HG03060 (cell line): Measurements from ENCODE around the gene AHDC1.

Experiments used
- ATAC-seq: cut with Tn5 transposase; IDR thresholded peaks from one replicate; pipeline ENCODE4 v1.9.1; 2021; ENCODE audit warnings: low read depth, moderate number of reproducible peaks; ENCODE audit not compliant: unreplicated experiment

The AHDC1 gene

DNA sequence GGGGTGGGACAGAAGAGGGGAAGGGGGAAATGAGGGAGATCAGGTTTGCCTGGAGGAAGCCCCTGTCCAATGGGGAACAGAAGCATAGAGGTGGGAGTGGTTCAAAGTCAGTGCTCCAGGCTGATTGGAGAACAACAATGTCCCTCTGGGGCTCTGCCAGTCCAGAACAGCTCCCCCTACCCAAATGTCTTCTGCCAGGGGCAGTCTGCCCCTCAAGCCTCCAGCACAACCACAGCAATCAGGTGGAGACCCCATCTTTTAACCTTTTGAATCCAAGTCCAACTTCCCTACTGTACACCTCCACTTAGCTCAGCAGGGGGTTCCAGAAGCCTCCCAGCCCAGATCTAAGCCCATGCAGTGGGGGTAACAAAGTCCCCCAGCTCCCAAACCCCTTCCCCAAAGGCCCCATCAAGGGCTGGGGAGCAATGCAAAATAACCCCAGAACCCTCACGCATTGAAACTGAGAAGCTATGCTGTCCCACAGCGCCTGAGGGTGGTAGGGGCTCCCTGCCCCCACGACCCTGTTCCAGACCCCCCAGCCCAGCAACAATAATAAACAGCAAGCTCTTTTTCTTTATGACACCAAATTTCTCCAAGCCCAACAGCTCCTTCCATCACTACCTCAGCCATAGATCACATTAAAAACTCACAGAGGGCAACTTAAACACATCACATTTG lies 3.3 kb downstream of the AHDC1 start:
- ATAC-seq: no peak

DNA sequence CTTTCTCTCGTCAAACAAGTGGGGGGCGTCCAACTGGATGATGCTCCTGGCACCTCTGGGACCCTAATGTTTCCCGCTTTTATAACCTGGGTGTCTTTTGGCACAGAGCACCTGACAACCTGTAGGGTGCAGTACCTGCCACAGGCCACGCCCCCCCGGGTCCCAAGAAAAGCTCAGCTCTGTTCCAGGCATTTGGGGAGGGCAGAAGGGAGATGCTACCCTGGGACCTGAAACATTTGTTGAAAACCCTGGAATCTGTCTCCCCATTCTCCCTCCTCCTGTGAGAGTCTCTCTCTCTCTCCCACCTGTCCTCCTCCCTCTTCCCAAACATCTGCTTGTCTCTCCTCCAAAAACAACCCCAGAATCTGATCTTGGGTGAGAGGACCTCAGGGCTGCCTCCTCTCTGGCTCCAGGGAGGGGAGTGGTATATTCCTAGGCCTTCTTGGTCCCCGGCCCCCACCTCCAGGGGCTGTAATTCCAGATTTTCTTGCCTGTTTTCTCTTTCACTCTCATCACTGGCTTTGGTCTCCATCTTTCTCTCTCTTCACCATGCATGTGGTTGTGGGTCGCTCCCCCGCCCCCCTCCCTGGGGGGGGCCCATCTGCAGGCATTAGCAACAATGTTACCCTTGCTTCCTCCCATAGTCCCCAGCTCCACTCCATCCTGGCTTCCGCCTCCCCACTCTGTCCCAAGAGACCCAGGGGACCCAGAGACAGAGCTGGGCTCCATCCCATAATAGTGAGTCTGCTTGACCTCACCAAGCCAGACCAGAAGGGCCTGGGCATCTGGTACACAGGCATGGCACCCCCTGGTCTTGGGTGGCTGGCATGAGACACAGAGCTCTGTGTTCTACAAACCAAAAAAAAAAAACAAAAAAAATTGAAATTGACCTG lies 4.1 kb downstream of the AHDC1 start:
- no peak for ATAC-seq

DNA sequence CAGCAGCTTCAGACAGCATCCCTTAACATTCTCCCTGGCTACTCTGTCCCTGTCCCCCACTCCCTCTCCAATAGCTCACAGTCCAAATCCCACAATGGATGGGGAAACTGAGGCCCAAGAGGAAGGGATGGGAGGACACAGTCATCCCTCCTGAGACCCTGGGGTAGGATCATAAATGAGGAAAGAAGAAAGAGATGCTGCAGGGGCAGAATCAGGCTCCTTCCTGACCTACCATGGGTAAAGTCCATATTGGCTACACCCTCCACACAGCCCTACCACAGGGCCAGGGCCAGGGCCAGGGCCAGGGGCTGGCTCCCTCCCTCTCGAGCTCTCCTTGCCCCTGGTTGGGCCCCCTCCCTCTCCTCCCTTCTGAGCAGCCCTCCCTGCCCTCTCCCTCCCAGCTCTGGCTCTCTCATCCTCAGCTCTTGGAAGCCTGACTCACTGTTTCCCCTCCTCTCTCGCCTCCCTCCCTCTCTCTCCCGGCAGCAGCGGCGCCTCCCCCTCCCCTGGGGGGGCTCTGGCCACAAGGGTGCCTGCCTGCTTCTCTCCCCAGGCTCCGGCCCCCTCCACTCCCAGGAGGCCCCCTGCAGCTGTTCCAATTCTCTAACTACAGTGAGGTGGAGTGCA lies 4.9 kb downstream of the AHDC1 start:
- no peak for ATAC-seq

DNA sequence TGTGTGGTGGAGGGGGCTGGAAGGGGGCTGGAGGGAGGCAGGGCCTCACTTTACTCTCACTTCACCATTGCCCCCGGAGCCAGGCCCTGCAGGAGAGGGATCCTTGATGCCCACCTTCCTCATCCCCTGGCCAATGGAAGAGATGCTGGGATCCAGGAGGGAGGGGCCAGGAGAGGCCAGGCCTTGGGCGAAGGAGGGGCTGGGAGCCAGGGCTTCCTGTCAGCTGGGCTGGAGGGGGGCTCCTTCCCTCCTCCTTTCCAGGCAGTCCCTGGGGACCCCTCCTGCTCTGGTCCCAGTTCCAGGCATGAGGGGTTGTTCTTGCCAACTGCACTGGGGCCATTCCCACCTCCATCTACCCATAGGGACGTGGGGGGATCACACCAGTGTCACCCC lies 5.7 kb downstream of the AHDC1 start:
- no peak for ATAC-seq

DNA sequence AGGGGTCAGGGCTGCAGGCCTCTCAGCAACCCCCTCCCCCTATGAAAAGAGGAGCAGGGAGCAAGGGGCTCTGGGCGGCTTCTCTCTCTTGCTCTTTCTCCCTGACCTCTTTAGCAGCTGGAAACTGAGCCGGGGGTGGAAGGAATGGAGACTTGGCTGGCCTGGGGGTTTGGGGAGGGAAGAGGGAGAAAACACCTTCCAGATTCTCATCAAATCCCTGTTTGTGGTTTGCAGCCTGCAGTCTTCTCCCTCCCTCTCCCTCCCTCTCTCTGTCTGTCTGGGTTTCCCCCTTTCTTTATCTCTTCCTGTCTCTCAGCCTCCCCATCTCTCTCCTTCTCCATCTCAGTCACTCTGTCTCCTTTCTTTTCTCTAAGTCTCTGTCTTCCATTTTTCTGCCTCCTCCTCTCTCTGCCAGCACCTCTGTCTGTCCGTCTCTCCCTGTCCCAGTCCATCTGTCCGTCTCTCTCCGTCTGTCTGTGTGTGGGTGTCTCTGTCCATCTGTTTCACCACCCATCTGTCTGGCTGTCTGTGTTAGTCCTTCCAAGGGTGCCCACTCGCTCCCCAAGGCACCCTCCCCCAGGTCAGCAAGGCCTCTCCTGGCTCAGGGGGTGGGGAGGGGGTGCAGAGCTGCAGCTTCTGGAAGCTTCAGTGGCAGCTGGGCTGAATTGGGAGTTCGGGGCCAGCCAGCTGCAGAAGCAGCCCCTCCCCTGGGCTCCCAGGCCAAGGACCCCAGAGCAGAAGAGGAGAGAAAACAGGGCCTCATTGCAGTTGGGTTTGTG lies 6.2 kb downstream of the AHDC1 start:
- no peak for ATAC-seq

DNA sequence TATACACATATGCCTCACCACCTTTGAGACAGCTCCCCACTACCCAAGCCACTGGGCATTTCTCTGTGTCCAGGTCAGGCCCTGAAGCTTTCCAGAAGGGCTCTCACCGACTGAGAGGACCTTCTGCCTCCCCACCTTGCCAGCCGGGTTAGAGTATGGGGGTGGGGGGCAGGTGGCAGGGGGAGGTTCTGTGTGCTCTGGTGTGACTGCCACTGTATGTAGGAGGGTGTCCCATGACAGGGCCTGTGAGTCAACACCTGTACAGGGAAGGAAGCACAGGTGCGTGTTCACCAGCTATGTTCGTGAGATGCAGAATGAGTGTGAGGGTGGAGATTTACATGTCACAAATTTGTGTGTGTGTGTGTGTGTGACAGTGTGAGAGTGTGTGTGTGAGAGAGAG lies 7.0 kb downstream of the AHDC1 start:
- no peak for ATAC-seq

DNA sequence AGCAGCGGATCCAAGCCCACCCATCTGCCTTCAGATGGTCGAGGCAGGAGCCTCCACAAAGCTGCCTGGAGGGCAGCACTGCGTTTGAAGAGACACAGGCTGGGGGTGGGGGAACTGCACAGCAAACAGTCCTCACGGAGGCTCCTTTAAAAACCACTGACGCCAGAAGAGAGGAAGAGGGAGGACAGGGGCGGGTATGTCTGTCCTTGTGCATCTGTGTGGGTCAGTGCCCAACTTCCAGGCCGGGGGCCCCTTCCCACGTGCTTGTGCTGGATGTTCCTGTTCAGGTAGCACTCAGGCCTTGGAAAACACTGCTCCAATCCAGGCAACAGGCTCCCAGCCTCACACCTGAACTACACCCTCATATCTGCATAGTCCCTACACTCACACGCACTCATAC lies 7.7 kb downstream of the AHDC1 start:
- ATAC-seq: no peak

DNA sequence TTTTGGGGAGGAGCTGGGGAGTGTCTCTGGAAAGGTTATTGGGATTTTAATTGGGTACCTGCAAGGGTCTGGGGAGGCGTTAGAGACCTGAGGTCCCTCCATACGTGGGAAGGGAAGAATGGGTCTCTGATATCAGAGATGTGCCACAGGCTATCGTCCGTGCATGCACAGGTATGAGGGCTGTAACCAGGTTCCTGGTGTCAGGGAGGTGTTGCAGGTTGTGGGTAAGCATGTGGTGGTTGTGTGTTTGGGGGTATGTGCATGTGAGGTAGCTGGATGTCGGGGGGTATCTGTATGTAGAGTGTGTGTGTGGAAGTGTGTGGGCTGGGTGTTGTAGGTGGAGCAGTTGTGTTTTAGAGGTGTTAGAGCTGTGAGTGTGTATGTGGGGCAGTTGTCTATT lies 8.3 kb downstream of the AHDC1 start:
- no peak for ATAC-seq

DNA sequence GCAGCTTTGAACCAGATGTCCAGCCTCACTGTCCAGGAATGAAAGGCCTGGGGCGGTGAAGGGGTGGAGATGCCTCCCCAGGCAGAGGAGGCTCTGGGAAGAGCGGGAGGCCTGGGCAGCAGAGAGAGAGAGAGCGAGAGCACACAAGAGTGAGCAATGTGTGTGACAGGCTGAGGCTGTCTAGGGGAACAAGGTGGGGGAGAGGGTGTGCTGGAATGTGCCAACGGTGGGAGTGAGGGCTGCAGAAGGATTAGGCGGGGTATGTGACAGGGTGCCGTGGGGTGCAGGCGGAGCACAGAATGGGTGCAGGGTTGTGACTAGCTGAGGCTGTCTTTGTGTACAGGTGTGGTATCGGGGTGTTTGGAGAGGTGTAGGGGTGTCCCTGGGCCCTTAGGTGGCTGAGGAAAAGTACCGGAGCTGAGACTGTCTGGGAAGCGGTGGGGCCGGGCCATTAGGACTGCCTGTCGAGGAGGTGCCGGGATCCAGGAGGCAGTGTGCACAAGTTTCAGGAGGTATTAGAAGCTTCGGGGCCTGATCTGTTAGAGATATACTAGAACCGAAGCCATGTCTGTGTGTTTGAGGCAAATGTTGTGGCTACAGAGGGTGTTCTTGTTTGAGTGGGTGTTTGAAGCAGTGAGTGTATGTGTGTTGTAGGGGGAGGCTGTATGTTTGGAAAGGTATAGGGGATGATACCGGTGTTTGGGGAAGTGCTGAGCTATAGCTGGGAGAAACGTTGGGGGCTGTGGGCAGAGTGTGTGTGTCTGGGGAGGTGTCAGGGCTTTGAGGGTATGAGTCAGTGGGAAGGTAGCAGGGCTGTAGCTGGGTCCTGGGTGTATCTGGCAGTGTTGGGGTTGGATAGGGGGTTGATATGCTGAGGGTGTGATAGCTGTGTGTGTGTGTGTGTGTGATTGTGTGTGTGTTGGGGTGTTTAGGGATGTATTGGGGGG lies 9.1 kb downstream of the AHDC1 start:
- no peak for ATAC-seq

DNA sequence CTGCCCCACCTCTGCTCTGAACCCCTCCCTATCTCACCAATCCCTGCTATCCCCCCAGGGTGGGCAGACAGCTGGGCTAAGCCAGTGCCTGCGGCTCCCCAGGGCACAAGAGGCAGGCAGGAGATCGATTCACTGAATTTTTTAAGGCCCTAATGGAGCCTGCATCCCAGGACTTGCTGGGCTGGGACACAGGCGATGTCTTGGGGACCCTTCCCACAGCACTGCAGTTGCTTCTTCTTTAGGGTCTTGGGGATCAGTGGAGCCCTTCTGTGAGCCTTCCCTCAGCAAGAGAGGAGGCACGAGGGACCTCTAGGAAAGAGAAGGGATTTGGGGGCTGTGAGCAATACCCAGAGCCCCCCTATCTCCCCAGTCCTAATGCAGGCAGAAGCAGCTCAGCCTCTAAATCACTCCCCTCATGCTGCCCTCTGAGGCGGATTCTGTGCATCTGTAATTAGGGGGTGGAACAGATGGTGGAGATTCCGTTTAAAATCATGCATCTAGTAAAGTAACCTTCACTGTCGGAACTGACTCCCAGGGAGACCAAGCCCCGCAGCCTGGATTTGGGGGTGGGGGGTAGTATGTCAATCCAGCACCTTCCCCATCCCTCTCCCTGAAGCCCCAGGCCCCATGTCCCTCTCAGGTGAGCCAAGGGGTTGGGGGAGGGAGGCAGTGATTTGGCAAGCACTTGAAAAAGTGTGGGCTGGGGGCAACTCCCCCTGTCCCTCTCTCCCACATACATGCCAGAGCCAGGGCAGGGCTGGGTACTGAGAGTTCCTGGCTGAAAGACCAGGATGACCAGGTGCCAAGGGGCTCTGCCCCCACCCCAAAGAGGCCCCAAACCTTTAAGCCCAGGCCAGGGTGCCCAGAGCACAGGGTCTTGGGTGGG lies 10.0 kb downstream of the AHDC1 start:
- no peak for ATAC-seq

DNA sequence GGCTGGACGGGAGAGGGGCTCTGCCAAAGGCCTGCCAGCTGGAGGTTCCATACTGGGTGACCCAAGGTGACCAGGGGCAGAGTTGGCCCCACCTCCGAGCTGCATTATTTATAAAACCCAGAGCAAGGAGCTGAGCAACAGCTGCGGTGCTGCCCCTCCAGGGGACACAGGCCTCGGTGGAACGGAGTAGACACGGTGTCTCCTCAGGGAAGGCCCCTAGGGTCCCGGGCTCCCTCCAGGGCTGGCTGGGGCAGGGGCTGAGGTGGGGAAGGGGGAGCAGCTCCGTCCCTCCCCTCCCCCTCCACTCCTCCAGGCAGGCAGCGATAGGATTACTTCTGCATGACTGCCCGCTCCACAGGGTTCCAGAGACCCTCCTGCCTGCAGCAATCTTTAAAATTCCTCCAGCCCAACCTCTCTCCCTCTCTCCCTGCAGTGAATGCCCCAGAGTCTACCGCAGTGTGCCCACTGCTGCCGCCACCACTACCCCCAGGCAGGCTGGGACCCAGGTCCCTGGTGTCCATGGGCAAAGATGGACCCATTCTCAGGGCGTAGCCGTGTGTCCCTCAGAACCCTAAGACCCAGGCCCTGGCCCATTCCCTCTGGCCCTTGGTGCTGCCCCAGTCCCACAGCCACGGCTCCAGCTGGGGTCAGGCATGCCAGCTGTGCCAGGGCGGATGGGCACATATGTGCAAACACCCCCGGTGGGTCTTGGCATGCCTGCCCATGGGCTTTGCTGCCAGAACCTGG lies 10.8 kb downstream of the AHDC1 start:
- ATAC-seq: no peak

DNA sequence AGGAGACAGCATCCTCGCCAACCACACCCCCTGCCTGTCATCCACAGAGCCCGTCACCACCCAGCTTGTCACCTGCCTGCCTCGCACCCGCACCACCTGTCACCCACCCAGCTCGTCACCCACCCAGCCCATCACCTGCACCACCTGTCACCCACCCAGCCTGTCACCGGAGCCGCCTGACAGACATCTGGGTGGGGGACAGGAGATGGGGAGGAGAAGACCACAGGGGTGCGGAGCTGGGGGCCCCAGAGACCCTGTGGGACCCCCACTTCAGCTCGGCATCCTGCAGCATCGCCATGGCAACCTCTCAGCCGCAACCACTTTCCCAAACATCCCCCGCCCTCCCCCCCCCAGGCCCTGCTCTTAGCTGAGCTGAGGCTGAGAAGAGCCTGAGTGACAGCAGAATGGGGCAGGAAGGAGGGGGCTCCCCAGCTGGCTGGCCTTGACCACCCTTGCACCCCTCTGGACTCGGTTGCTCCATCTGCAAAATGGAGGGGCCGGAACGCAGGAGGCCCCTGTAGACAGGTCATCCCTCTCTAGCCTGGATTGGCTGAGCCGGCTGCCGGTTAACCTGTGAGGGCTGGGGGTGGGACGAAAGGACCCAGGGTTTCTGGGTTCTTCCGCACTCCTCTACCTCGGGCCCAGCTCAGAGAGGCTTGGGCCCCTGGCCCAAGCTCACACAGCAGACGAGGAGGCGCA lies 11.6 kb downstream of the AHDC1 start:
- no peak for ATAC-seq

DNA sequence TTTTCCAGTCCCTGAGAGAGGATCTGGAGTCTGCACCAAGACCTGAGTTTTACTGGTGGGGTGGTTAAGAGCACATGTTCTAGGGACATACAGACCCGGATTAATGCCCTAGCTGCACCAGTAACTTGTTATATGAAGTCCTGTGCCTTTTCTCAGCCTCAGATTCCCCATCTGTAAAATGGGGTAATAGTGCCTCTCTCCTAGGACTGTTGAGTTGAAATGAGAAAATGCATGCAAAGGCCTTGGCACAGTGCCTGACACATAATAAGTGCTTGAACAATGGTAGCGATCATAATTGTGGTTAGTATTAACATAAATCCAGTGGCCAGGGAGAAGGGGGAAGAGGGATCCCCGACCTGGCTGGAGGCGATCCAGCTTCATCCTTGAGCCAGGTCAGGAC lies 12.3 kb downstream of the AHDC1 start:
- no peak for ATAC-seq

DNA sequence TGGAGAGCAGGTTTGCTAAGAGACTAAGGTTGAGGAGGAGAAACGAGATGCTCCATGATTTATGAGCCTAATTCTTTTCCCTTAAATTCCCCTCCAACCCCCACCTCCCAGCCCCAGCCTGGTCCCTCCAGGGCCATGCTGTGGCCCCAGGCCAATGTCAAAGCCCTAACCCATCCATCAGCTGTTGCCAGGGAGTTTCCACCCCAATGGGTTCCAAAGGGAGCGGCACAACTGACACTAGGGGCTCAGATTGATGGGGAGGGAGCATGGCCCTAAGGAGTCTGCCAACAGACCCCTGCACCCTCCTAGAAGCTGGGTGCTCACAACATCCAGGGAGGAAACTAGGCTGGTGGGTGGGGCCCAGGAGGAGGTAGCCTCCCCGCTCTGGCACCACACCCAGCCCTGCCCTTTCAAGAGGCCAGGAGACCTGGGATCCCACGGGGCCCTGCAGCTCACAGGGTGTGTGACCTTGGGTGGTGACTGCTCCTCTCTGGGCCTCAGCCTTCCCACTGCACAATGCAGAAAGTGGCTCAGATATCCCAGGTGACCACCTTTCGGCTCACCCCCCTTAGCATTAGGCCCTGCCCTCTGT lies 12.9 kb downstream of the AHDC1 start:
- ATAC-seq: no peak

DNA sequence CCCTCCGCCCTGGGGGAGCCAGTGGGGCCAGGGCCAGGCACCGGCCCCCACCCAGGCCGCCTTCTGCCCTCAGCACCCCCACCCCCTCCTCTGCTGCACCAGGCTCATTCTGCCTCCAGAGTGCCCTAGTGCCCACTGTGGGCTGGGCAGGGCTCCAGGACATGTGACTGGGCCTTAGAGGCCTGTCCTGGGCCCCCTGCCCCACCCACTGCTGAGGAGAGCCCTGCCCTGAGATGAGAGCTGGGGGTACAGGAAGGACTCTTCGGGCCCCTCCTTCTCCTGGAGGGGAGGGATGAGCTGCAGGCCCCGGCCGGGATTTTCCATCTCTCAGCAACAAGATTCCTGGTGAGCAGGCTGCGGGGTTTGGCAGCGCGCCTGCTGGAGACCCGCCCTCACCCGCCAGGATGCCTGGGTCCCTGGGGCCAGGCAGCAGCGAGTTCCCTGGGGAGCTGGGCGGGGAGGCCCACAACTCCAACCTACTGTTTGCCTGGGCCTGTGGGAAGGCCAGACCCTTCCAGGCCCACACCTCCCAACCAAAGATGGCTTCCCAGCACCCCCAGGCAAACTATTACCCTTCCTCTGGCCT lies 14.0 kb downstream of the AHDC1 start:
- no peak for ATAC-seq

DNA sequence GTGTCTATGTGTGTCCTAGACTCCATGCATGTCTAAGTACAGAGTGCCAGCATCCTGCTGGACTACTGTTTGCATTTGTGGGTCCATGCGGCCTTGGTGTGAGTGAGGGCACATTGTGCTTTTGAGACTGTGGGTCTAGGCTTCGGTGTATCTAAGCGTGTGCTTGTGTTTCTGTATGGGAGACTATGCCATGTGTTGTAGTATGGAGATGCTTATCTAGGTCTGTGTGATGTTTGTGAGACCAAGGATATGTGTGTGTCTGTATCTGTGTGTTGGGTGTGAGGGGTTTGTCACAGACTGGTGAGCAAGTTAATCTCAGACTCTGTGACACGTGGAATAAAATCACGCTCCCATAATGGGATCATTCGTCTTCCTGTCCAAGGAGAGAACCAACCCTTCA lies 14.5 kb downstream of the AHDC1 start:
- ATAC-seq: no peak
